Progenitor cell of endocrine pancreas (in vitro differentiated cells): ENCODE measurements around the gene HNMT. TPM values are rescaled to one million over a fixed set of nuclear protein-coding genes. Genes with fewer than 3 reads are reported as not detected.
"Not testable (repeated sequence)": the region's sequence is repeated elsewhere in the genome, so short reads cannot be mapped to it uniquely, and the experiment has no call there.

ENCODE experiments used
- DNase-seq: peaks from one replicate; pipeline ENCODE4 v3.0.0; 2021; ENCODE audit warnings: low spot score; ENCODE audit not compliant: unreplicated experiment
- H3K27ac Mint-ChIP-seq: 2 replicates; pipeline ENCODE4 v1.8.0; 2021; ENCODE audit warnings: mild to moderate bottlenecking, moderate library complexity, mixed read lengths
- H3K27me3 Mint-ChIP-seq: 2 replicates; pipeline ENCODE4 v1.8.0; 2021; ENCODE audit warnings: mixed read lengths
- H3K36me3 Mint-ChIP-seq: 2 replicates; pipeline ENCODE4 v1.8.0; 2022; ENCODE audit warnings: mixed read lengths; ENCODE audit not compliant: insufficient read depth
- H3K4me1 Mint-ChIP-seq: 2 replicates; pipeline ENCODE4 v1.8.0; 2021; ENCODE audit warnings: low read depth, mixed read lengths
- H3K4me3 Mint-ChIP-seq: 2 replicates; pipeline ENCODE4 v1.8.0; 2021; ENCODE audit warnings: low read depth, mild to moderate bottlenecking, moderate library complexity, mixed read lengths
- H3K9me3 Mint-ChIP-seq: 2 replicates; pipeline ENCODE4 v1.8.0; 2021; ENCODE audit warnings: low read depth, mixed read lengths
- total RNA-seq: library from RNA; stranded (reverse); gene quantifications from 2 replicates; pipeline ENCODE4 v1.2.1, GENCODE V29; 2021
- TF ChIP-seq, protein P1 (sequence below): fragments of 200-600 bp; sonication (generic); IDR thresholded peaks from one replicate; pipeline ENCODE4 v1.5.0; 2021; ENCODE audit warnings: antibody characterized with exemption, mild to moderate bottlenecking; ENCODE audit not compliant: unreplicated experiment

HNMT gene
- total RNA-seq, 1 donor from 2014 or later: 17.6 TPM

DNA sequence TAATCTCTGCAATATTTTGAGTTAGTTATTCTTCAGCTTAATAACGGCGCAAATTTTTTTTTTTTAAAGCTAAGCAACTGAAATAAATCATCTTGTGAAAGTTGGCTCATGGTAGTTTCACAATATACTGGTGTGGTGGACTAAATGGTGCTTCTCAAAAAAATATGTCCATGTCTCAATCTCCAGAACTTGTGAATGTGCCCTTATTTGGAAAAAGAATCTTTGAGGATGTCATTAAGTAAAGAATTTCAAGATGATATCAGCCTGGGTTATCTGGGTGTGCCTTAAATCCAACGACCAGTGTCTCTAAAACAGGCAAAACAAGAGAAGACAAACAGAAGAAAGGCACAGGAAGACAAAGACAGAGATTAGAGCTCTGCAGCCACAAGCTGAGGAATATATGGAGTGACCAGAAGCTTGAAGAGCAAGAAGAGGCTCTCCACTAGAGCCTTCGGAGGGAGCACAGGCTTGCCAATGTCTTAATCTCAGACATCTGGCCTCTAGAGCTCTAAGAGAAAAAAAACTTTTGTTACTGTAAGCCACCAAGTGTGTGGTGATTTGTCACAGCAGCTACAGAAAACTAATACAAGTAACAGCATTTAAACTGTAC is 71.4 kb downstream of the HNMT start:
- TF ChIP-seq, protein P1, sequence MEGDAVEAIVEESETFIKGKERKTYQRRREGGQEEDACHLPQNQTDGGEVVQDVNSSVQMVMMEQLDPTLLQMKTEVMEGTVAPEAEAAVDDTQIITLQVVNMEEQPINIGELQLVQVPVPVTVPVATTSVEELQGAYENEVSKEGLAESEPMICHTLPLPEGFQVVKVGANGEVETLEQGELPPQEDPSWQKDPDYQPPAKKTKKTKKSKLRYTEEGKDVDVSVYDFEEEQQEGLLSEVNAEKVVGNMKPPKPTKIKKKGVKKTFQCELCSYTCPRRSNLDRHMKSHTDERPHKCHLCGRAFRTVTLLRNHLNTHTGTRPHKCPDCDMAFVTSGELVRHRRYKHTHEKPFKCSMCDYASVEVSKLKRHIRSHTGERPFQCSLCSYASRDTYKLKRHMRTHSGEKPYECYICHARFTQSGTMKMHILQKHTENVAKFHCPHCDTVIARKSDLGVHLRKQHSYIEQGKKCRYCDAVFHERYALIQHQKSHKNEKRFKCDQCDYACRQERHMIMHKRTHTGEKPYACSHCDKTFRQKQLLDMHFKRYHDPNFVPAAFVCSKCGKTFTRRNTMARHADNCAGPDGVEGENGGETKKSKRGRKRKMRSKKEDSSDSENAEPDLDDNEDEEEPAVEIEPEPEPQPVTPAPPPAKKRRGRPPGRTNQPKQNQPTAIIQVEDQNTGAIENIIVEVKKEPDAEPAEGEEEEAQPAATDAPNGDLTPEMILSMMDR: no peak
- Mint-ChIP-seq H3K27me3 (no peaks in the 10 kb centered on the region), H3K4me3 (no peak overlapping the region), H3K27ac (no peak overlapping the region), H3K36me3 (no peaks in the 10 kb centered on the region), H3K9me3 (no peaks in the 10 kb centered on the region), H3K4me1 (peaks cover 13% of the 10 kb centered on the region)
- DNase-seq: no peak

DNA sequence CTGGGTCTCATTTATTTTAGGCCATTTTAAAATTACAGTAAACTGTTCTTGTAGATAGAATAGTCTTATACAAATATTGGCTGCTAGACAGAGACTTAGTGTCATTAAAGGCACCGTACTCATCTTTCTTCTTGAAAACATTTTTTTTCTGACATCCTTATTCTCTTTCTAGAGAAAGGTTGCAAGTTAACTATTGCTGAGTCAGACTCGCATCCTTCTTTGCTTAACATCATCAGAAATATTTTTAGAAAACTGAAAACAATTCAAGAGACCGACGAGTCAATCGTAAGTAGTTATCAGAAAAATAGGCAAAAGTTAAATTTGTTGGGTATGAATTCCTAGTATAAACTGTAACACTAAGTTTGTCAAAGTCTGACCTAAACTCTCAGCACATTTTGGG is 72.2 kb downstream of the HNMT start:
- H3K27ac Mint-ChIP-seq: no peak overlapping the region
- H3K9me3 Mint-ChIP-seq: no peaks in the 10 kb centered on the region
- DNase-seq: no peak
- no peaks in the 10 kb centered on the region for H3K36me3 Mint-ChIP-seq
- peaks cover 13% of the 10 kb centered on the region for H3K4me1 Mint-ChIP-seq
- TF ChIP-seq, protein P1: no peak
- H3K27me3 Mint-ChIP-seq: no peaks in the 10 kb centered on the region
- no peak overlapping the region for H3K4me3 Mint-ChIP-seq

DNA sequence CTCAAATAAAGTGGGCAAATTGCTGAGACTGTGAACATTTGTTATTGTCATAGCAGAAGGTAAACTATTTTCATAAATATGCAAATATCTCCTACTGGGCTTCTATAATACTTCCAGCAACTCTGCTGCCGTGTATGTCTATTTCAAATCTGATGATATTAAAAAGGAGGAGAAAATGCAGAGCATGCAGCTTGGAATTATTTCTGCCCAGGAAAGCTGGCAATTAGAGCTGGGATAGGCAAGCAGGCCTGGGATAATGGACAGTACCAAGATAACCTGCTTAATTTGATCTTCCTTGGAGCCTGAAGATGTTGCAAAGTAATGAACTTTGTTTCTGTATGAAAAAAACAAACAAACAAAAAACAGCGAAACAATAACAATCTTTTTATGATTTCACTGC is 72.8 kb downstream of the HNMT start:
- Mint-ChIP-seq H3K4me1 (peaks cover 13% of the 10 kb centered on the region), H3K27me3 (no peaks in the 10 kb centered on the region), H3K9me3 (no peaks in the 10 kb centered on the region), H3K4me3 (no peak overlapping the region), H3K27ac (no peak overlapping the region), H3K36me3 (no peaks in the 10 kb centered on the region)
- TF ChIP-seq, protein P1: no peak
- no peak for DNase-seq

DNA sequence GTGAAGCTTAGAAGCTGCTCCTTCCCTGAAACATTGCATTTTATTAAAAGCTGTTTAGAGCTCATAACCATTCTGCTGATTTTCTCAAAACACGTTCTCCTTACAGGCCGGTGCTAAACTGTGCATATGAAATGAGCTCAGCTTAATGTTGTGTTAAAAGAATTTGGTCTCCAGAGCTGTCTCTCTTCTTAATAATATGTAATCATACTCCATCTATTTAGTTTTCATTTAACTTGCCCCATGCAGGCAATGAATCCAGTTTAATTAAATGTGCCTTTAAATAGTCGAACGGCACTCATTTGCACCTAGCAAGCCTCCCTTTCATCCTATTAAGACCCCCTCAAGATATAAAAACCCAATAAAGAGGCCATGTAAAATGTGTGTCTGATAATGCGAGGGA is 76.3 kb downstream of the HNMT start:
- Mint-ChIP-seq H3K27me3 (no peaks in the 10 kb centered on the region), H3K9me3 (no peaks in the 10 kb centered on the region), H3K27ac (no peak overlapping the region), H3K36me3 (no peaks in the 10 kb centered on the region), H3K4me1 (peaks cover 11% of the 10 kb centered on the region), H3K4me3 (no peak overlapping the region)
- no peak for DNase-seq
- TF ChIP-seq, protein P1: no peak

DNA sequence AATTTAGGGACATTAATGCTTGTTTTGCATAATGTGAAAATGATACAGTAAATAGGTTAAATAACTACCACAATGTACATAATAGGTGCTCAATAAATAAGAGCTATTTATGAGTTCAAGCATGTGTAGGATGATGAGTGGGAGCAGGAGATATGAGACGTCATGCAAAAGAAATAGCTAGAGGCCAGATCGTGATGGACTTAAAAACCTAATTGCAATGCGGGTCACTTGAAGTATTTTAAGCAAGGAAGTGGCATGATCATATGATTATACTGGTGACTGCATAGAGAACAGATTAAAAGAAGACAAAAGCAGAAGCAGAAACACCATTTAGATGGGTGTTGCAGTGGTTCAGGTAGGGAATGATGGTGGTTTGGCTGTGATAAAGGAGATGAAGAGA is 78.0 kb downstream of the HNMT start:
- TF ChIP-seq, protein P1: no peak
- Mint-ChIP-seq H3K27me3 (no peaks in the 10 kb centered on the region), H3K4me3 (no peak overlapping the region), H3K4me1 (peaks cover 9% of the 10 kb centered on the region), H3K27ac (no peak overlapping the region), H3K36me3 (no peaks in the 10 kb centered on the region), H3K9me3 (no peaks in the 10 kb centered on the region)
- DNase-seq: no peak

DNA sequence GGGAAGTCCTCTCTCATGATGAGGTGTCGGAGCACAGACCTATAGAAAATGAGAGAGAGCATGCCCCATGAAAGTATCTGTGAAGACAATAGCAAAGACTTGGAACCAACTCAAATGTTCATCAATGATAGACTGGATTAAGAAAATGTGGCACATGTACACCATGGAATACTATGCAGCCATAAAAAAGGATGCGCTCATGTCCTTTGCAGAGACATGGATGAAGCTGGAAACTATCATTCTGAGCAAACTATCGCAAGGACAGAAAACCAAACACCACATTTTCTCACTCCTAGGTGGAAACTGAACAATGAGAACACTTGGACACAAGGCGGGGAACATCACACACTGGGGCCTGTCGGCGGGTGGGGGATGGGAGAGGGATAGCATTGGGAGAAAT is 79.3 kb downstream of the HNMT start:
- H3K9me3 Mint-ChIP-seq, H3K27ac Mint-ChIP-seq, H3K36me3 Mint-ChIP-seq, DNase-seq, H3K4me3 Mint-ChIP-seq, H3K27me3 Mint-ChIP-seq: not testable (repeated sequence)
- H3K4me1 Mint-ChIP-seq: peaks cover 11% of the 10 kb centered on the region
